NCI-H748 (cell line): ENCODE results near the gene RIC8B.
A peak's percentile ranks its signal among the peaks of the same experiment; 100 is the strongest.

Experiments used
- DNase-seq: peaks from one replicate; lab custom pipeline; 2025; ENCODE audit not compliant: unreplicated experiment; lab: John Stamatoyannopoulos, UW

The RIC8B gene

DNA sequence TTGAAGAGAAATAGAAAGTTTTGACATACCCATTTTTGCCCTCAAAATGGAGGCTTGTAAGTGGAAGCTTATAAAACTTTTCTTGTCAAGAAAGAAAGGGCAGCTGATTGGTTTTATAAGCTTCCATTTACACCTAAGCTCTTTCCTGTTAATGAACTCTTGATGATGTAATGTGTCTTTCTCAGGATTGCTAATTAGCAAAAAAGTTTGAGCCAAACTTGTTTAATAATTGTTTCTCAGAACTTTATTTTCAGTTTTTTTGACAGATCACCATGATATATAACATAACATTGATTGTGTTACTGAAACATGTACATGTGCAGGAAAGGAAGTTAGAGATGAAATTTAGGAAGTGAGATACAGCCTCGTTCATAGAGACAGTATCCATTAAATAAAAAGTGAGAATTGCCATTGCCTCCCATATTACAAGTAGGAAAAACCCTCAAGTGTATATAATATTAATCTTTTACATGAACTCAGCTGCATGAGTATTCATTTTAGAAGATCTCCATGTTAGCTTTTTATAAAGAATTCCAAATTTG, 26.8 kb downstream of the RIC8B start:
- no peak for DNase-seq

DNA sequence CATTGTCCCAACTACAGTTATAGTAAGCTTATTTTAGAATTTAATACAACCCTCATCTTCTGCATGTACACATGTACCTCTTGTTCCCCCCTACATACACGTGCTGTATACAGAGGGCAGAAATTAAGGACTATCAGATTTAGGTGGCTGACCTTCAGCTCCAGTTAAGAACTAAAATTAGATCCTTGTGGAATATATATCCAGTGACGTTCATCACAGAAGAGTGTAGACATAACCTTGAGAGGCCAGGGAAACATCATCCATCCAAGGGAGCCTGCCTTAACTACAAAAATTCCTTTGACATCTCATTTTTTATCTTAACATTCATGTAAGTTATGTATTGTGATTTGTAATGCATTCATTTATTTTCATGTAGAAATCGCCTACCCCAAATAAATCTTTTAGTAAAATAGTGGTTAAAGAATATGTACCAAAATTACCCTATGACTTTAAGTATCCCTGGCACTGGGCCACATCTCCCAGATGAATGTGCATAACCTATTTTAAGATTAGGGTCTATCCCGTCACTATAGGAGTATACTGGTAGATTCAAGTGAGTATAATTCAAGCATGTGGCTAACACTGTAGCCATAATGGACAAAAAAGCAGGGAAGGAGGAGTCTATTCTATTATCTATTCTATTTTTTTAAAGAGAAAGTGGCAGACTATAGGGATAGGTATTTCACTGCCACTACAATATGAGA, 27.5 kb downstream of the RIC8B start:
- no peak for DNase-seq

DNA sequence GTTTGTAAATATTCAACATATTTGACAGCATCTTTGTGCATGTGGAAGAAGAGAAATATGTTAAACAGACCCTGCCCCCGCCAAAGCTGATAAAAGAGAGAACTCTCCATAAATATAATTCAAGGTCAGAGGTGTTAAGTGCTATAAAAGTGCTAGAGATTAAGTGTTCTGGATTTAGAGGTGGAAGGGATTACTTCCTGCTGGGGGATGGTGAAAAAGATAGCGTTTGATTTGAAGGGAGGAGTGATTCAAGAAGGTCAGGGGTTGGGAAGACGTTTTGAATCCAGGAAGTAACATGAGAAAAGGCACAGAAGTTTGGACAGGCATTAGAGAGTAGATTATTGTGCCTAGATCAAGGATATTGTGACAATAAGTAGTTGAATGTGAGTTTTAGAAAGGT, 30.2 kb downstream of the RIC8B start:
- DNase-seq: no peak

DNA sequence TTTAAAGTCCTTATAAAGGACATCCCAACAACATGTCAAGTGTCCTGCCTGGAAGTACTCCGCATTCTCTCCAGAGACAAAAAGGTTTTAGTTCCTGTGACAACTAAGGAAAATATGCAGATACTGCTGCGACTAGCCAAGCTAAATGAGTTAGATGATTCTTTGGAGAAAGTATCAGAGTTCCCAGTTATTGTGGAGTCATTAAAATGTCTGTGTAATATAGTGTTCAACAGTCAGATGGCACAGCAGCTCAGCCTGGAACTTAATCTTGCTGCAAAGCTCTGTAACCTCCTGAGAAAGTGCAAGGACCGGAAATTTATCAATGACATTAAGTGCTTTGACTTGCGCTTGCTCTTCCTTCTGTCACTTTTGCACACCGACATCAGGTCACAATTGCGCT, 40.2 kb downstream of the RIC8B start:
- no peak for DNase-seq

DNA sequence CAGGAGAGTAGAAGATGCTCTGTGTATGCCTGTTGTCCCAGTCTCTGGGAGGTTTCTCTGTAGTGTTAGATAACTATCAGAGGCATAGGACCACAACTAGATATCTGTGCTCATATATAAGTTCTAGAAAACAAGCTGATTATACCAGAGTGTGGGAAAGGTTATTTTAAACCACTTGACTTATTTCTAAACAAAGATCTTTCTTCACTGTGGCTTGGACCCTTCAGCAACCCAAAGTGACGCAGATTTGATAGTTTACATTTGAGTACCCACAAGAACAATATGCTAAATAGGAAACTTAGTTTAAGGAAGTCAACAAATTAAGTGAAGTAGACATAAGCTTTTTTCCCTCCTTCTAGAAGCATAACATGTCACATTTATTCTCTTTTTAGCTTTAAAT, 41.3 kb downstream of the RIC8B start:
- DNase-seq: no peak

DNA sequence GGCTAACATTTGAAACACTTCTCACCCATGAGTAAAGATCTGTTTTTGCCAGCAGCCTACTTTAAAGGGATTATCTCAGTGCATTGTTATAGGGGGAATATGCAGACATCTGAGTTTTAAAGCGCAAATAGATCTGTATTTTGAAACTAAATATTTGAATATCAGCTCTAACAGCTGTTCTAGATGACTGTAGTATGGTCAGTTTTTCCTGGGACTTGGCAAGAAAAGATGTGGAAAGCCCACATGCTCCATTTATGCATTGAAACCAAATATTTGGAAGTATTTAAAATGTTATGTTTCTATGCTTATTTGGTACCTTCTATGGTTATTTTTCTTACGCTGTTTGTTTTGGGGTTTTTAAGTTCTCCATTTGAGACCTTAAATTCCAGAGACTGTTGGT, 41.7 kb downstream of the RIC8B start:
- no peak for DNase-seq

DNA sequence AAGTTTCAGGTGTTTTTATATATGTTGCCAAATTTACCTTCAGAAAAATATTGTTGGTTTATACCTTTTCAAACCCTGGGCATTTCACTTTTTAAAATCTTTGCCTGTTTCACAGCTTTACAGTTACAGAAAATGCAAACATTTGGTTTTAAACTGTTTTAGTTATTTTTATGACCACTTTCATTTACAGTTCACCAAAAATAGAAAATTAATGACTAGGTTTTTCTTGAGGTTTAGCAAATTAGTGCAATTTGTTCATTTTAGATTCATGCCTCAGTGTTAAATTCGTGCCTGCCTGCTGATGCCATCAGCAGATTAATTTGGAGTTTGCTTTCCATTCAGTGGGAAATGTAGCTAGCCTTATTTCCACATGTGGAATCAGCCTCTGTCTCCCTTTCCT, 45.5 kb downstream of the RIC8B start:
- no peak for DNase-seq

DNA sequence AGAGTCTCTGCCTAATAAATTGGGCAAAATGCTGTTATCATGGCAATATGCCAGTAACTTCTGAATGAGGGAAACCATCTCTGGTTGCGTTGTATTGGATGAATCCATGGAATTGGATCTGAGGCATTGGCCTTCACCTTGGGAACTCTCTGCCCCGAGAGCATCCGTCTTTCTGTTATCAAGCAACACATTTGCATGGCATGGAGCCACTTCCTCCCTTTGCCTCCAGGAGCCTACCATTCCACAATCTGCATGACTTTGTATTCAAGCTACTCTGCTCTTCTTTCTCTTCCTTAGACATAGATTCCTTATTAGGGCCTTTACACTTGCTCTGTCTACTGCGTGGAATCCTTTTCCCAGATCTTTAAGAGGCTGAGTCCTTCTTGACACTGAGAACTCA, 57.2 kb downstream of the RIC8B start:
- DNase-seq: no peak

DNA sequence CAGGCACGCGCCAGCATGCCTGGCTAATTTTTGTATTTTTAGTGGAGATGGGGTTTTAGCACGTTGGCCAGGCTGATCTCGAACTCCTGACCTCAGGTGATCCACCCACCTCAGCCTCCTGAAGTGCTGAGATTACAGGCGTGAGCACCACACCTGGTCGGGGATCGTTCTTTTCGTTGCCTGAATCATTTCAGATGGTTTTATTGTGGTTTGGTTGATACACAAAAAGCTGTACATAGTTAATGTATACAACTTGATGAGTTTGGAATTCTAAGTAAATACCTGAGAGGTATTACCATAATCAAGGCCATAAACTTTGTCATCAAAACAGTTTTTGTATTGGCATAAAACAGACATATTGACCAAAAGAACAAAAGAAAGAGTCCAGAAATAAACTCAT, 63.3 kb downstream of the RIC8B start:
- no peak for DNase-seq

DNA sequence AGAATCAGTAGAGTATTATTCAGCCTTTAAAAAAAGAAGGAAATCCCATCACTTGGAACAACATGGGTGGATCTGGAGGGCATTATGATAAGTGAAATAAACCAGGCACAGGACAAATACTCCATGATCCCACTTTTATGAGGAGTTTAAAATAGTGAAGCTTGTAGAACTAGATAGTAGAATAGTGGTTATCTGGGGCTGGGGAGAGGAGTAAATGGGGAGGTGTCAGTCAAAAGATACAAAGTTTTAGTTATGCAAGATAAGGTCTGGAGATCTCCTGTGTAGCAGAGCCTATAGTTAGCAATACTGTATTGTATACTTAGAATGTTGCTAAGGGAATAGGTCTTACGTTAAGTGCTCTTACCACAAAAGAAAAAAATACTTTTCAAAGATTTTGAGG, 64.9 kb downstream of the RIC8B start:
- no peak for DNase-seq

DNA sequence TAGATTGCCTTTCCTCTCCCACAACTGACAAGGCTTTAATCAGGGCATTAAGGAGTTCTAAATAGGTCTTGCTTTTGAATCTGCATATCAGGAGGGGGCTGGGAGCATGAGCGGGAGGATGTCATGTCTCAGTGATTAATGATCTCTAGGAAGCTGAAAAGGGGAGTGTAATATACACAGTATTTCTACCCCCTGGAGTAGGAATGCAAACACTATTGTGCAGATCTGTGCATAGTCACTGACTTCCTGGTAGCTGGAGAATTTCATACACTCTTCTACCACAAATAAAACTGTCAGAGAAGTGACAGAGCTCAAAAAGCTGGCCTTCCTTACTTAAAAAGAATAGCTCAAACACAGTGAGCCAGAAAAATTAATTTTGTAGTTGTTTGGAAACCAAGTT, 65.8 kb downstream of the RIC8B start:
- peak; percentile 92 for DNase-seq

DNA sequence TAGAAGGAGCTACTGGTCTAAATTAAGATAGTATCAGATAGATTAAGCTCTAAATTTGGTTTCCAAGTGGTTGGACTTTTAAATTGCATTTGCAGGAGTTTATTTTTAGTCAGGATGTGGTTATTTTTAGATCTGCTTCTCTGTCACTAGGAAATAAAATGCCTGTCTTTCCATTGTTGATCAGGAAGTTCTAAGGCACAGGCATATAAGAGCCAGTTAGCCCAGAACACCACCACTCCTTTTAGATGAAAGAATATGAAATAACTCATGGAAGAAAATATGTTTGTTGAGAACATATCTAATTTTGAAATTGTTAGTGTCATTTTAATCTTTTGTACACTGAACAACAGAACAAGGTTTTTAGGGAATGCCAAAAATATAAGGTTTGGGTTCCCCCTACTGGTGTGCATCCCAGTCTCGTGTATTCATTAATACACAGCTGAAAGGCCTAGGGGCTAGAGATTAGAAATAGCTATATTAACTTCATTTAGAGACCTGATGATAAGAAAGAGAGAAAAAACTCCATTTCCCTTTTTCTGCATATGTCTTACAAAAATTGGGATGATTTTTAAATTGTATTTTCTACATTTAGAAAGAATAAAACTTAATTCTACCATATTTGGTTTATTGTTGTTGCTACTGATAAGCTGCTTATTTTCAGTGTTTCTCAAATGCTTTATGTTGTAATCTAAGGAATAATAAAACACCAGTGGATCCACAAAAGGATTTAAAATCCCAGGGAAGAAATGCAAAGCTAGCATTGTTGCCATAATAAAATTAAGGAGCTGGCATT, 67.2 kb downstream of the RIC8B start:
- DNase-seq: peak; percentile 62

DNA sequence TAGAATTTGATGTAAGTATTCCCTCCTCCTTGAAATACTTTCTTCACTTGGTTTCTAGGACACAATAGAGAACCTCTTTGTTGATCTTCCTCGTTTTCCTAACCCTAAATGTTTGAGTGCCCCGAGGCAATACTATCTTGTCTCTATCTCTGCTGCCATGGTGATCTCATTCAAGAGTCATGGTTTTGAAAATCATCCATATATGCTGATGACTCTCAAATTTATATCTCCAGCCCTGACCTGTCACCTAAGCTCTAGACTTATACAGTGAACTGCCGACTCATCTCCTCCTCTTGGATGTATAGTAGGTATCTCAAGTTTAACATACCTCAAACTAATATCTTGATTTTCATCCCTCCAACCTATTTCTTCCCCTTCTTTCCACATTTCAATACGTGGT, 71.4 kb downstream of the RIC8B start:
- no peak for DNase-seq

DNA sequence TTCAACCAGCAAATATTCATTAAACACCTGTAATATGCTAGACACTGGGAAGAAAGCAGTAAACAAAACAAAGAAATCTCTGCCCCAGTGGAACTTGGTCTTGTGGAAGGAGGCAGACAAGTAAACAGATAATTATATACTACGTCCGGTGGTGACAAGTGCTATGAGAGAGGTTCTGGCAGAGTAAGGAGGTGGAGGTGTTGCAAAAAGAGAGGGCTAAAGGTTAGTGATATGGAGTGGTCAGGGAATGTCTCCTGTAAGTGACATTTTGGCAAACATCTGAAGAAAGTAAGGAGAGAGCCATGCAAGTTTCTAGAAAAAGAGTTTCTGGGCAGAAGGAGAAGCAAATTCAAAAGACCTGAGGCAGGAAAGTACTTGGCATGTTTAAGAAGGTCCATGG, 73.4 kb downstream of the RIC8B start:
- no peak for DNase-seq

DNA sequence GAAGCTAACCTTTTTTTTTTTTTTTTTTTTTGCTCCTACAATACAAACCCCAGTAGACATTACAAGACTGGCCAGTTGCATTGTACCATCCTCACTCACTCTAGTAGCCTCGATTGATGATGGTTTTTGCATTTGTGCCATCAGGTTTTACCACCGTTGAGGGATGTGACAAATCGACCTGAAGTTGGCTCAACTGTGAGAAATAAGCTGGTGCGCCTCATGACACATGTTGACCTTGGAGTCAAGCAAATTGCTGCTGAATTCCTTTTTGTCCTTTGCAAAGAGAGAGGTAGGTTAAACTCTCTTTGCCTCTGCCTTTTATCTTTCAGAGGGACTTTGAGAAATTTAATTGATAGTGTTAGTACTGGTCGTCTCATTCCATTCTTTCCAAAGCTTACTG, 76.8 kb downstream of the RIC8B start:
- DNase-seq: no peak

DNA sequence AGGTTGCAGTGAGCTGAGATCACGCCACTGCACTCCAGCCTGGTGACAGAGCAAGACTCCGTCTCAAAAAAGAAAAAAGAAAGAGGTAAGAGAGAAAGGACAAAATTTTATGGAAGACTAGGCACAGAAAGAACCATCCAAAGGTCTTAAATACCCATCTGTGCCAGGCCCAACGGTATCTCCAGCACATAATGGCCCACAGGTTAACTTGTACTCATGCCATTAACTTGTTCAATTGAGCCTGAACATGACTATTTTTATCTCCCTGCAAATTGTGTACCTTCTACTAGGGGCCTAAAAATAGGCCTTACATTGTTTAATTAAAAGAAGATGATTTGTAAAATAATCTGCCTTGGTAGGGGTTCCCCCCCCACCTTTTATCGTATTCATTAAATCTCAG, 80.2 kb downstream of the RIC8B start:
- DNase-seq: no peak

DNA sequence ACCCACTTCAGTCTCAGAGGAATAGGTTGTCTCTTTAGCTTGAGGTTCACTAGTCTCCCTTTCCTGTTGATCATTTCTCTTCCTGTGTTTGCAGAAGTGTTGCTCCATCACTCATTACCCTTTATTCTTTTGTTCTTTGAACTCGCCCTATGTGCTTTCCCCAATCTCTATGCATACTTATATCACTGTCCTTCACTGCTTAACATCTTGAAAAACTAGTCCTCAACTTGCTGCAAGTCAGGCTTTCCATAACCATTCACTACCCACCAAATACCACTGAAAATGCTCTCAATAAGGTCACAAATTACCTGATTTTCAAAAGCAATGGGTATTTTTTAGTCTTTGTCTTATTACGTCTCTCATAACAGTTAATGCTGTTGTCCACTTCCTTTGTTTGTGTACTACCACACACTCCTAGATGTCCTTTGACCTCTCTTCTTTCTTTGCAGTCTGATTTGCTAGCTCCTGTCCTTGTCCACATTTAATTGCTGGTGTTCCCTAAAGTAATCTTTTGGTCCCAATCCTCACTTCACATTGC, 80.8 kb downstream of the RIC8B start:
- no peak for DNase-seq

DNA sequence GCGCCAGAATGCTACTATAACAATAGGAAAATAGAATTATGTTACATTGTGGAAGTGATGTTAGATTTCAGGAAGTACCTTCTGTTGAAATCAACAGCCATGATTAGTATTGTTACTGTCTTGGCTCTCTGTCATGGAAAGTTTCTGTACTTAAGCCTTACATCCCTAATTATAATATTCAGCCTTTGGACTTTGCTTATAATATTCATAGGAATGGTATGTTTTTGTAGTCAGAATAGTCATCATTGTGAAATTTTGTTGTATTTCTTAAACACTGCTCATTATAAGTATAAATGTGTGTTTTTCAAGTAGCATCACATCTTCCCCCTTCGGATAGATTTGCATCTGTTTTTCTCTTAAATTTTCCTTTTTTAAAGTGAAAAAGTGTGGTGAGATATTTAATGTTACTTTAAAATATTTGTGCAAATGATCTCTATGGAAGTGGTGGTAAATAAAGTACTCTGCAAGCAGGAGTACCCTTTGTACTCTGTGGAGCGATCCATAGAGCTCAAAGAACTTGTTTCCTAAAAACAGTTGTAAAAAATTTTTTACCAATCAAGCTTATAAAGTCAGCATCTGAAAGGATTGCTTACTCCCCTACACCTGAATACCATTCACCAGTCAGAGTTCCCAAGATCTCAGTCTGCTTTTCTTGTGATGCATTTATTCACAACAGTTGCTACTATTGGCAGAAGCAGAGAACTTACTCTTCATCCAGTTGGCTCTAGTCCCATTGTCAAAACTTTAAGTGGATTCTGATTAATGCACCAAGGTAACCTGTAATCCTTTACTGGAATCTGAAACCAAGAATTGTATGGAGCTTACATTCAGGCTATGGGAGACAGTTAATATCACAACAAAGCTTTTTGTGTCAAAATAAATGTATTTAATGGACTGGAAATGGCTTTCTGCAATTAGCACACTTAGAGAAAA, 87.8 kb downstream of the RIC8B start:
- peak; percentile 13 for DNase-seq

DNA sequence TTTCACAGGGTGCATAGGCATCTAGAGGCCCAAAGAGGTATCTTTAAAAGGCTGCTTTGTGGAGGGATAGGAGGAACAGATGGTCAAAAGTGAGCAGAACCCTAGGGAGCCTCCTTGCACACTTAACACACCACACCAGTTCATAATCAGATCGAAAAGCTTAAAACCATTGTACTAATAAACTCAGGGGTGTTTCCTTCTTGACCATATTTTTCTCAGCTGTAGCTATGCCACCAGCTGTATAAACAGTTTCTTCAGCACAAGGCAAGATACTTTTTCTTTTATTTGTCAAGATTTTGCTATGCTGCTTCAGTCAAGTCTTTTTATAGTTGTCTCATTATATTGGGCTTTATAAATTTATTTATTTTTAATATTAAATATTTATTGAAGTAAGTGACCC, 88.7 kb downstream of the RIC8B start:
- no peak for DNase-seq

DNA sequence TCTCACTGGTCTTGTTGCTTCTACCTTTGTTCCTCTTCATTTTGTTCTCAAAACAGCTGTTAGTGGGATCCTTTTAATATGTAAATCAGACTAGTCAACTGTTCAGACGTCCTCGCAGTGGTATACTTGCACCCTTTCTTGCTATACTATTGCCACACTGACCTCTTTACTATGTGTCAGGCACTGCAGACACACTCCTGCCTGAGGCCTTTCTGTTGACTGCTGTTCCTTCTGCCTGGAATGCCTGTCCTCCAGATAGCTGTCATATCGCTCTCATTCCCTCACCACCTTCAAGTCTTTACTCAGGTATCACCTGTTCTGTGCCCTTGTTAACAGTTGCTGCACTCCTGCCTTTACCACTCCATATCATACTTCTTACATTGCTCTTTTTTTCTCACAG, 91.2 kb downstream of the RIC8B start:
- DNase-seq: no peak

DNA sequence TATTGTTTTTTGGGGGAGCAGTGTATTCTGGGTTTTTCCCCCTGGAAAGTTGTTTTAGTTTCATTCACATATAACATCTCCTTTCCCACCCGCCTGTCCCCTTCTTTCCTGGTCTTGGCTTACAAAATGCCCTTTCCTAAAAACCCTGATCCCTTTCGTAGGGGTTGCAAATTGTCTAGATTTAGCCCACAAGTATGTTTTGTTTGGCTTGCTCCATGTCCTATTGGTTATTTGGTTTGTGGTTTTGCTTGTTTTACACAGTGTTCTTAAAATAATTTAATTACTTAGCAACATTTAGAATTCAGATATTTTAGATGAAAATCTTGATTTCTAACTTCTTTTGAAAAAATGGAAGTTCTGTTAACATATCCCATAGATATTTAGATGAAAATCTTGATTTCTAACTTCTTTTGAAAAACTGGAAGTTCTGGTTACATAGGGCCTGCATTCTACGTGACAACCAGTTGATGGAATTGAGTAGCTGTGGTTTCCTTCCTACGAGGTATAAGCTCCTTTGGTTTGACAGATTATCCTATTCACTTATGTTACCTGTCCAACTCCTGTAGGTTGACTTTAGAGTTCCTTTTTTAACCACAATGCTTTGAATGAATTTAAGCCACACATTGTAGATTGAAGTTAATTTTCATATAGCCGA, 92.1 kb downstream of the RIC8B start:
- DNase-seq: no peak
